AG04449 (cell line): ENCODE data around the gene FAM171A2.

Source experiments
- CTCF ChIA-PET: fragments of 350-600 bp; formaldehyde crosslinking; extraction: SDS; loops from one replicate; lab custom pipeline; 2021; ENCODE audit warnings: antibody characterized with exemption; lab: Yijun Ruan, JAX
- POLR2A ChIA-PET: fragments of 400-600, 350-600 bp; formaldehyde crosslinking; extraction: SDS; loops from one replicate; lab custom pipeline; 2020; ENCODE audit warnings: antibody characterized with exemption, inconsistent platforms; lab: Yijun Ruan, JAX
- DNase-seq: peaks from one replicate; pipeline ENCODE4 v3.0.0-alpha.2; 2010; ENCODE audit warnings: low read depth, low spot score
- H3K4me3 ChIP-seq: 2 replicates; pipeline ENCODE4 v1.5.1; 2011; ENCODE audit warnings: low read depth, mild to moderate bottlenecking, control low read depth, low read length
- TF ChIP-seq, protein P1 (sequence below): IDR thresholded peaks from one replicate; pipeline ENCODE4 v1.5.1; 2011; ENCODE audit warnings: mild to moderate bottlenecking, moderate library complexity, low read length, control low read depth, inconsistent platforms; ENCODE audit not compliant: insufficient read depth; ENCODE audit errors: missing control alignments

Gene FAM171A2

GRCh38 chr17:44311562-44312181 lies 52.0 kb downstream of the FAM171A2 start:
- H3K4me3 ChIP-seq = no peak overlapping the region
- TF ChIP-seq, protein P1, sequence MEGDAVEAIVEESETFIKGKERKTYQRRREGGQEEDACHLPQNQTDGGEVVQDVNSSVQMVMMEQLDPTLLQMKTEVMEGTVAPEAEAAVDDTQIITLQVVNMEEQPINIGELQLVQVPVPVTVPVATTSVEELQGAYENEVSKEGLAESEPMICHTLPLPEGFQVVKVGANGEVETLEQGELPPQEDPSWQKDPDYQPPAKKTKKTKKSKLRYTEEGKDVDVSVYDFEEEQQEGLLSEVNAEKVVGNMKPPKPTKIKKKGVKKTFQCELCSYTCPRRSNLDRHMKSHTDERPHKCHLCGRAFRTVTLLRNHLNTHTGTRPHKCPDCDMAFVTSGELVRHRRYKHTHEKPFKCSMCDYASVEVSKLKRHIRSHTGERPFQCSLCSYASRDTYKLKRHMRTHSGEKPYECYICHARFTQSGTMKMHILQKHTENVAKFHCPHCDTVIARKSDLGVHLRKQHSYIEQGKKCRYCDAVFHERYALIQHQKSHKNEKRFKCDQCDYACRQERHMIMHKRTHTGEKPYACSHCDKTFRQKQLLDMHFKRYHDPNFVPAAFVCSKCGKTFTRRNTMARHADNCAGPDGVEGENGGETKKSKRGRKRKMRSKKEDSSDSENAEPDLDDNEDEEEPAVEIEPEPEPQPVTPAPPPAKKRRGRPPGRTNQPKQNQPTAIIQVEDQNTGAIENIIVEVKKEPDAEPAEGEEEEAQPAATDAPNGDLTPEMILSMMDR = no peak
- CTCF ChIA-PET = no interaction called here
- DNase-seq = no peak
- POLR2A ChIA-PET = no interaction called here

- ChIA-PET CTCF (interaction anchor here (0.9 kb wide), 2 partner anchors 101 to 107 kb away, joined by 3 read pairs; no protein-coding TSS in a partner anchor), POLR2A (no interaction called here)
- DNase-seq = no peak
- H3K4me3 ChIP-seq = no peak overlapping the region
- TF ChIP-seq, protein P1 = no peak
These were observed 52.9 kb downstream of the FAM171A2 start for GRCh38 chr17:44310609-44311376.

- POLR2A ChIA-PET = no interaction called here
- no peak overlapping the region for H3K4me3 ChIP-seq
- TF ChIP-seq, protein P1 = no peak
- DNase-seq = no peak
- CTCF ChIA-PET = interaction anchor here (0.9 kb wide), 2 partner anchors 100 to 106 kb away, joined by 3 read pairs; no protein-coding TSS in a partner anchor
These were observed 53.5 kb downstream of the FAM171A2 start for GRCh38 chr17:44310188-44310587.

- H3K4me3 ChIP-seq = no peak overlapping the region
- ChIA-PET POLR2A (no interaction called here), CTCF (no interaction called here)
- TF ChIP-seq, protein P1 = no peak
- DNase-seq = no peak
These were observed 54.2 kb downstream of the FAM171A2 start for GRCh38 chr17:44309472-44309871.

DNA sequence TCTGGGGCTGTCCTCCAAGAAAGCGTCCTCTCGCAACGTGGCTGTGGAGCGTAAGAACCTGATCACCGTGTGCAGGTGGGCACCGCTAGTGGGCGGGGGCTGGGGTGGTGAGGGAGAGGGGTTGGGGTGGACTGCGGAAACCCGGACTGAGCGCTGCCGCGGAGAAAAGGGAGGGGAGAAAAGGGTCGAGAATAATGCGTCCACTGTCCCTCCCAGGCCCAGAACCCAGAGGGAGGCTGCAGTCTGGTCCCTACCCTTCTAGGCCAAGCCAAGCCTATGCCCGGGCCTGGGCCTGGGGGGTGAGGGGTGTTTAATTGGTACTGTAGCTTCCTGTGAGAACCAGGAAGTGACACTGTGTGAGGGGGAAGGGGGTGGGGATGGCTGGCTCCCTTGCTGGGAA lies 54.8 kb downstream of the FAM171A2 start:
- no peak overlapping the region; the same call in 1 of the 2 replicates for H3K4me3 ChIP-seq
- no peak for DNase-seq
- POLR2A ChIA-PET = no interaction called here
- CTCF ChIA-PET = no interaction called here
- TF ChIP-seq, protein P1 = no peak

- DNase-seq = no peak
- TF ChIP-seq, protein P1 = no peak
- CTCF ChIA-PET = interaction anchor here (0.6 kb wide), 1 partner anchor 77 kb away, joined by 3 read pairs; no protein-coding TSS in a partner anchor
These were observed 55.3 kb downstream of the FAM171A2 start, which contains the start of gene RUNDC3A for GRCh38 chr17:44308320-44308818. RUNDC3A (plus strand) TSS chr17:44308601; CDS start chr17:44308833, 232 bp downstream.

More at GRCh38 chr17:44308320-44308818, 55.3 kb downstream of the FAM171A2 start, which contains the start of gene RUNDC3A:
- POLR2A ChIA-PET = interaction anchor here (0.5 to 0.6 kb wide), 2 partner anchors 10 to 28 kb away, joined by 3 read pairs; no protein-coding TSS in a partner anchor
- H3K4me3 ChIP-seq = peak within 1 kb of the TSS; percentile 52
